22Rv1 (cell line): ENCODE measurements around the gene SEC16A.

ENCODE experiments used
- ZFX ChIP-seq: fragments of 450-650 bp; IDR thresholded peaks from 2 replicates; pipeline ENCODE4 v1.6.1; 2017; ENCODE audit warnings: antibody characterized with exemption, borderline replicate concordance
- TF ChIP-seq, protein P1 (sequence below): fragments of 450-650 bp; IDR thresholded peaks from 2 replicates; pipeline ENCODE4 v1.5.1; 2017; ENCODE audit warnings: mild to moderate bottlenecking

DNA sequence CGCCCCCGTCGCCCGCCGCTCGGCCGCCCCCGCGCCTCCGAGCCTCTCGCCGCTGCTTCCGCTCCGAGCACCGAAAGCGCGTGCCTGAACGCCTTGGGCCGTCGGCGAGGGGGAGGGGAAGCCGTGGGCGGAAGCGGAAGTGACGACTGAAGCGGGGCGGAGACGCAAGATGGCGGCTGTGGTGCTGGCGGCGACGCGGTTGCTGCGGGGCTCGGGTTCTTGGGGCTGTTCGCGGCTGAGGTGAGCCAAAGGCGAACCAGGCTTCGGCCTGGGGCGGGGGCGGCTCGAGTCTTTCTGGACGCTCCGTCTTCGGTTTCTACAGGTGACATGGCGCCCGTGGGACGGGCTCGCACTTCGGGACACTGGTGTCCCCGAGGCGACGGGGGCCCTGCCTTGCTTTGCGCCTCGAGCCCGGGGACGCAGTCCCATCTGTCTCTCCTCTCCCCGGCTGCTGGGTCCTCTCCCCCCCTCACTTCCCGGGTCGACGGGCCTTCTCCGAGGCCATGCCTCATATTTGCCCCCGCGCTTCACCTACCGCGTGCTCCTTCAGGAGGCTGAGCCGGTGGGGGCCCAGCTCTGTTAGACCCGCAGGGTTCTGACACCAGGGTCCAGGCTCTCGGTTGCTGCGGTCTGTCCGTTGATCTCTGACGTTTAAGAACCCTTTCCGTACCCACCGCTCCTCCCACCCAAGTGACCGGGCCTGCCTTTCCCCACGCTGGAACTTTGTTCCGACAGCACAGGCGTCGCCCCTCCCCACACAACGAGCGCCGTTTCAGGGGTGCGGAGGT is 72.1 kb downstream of the SEC16A start, which contains the start of the genes ENTR1 and PMPCA:
- TF ChIP-seq, protein P1, sequence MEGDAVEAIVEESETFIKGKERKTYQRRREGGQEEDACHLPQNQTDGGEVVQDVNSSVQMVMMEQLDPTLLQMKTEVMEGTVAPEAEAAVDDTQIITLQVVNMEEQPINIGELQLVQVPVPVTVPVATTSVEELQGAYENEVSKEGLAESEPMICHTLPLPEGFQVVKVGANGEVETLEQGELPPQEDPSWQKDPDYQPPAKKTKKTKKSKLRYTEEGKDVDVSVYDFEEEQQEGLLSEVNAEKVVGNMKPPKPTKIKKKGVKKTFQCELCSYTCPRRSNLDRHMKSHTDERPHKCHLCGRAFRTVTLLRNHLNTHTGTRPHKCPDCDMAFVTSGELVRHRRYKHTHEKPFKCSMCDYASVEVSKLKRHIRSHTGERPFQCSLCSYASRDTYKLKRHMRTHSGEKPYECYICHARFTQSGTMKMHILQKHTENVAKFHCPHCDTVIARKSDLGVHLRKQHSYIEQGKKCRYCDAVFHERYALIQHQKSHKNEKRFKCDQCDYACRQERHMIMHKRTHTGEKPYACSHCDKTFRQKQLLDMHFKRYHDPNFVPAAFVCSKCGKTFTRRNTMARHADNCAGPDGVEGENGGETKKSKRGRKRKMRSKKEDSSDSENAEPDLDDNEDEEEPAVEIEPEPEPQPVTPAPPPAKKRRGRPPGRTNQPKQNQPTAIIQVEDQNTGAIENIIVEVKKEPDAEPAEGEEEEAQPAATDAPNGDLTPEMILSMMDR, result no peak
- no peak for TF ChIP-seq ZFX
